Peyer's patch (tissue), 4 donors: ENCODE data around the gene STK25. TPM values are rescaled to one million over a fixed set of nuclear protein-coding genes. Genes with fewer than 3 reads are reported as not detected.

ENCODE experiments used
- DNase-seq, 3 donors: peaks; one replicate each; pipeline ENCODE4 v3.0.0-alpha.2; 2017 to 2019
- H3K27ac ChIP-seq, 4 donors: fragments of 200-600 bp; sonication (generic); one replicate each; pipeline ENCODE4 v1.5.1; 2016 to 2019
- H3K27me3 ChIP-seq, 2 donors: fragments of 200-600 bp; sonication (generic); one replicate each; pipeline ENCODE4 v1.5.1; 2019
- H3K36me3 ChIP-seq, 3 donors: fragments of 200-600 bp; sonication (generic); one replicate each; pipeline ENCODE4 v1.5.1; 2016 to 2019
- H3K4me1 ChIP-seq, 4 donors: fragments of 200-600 bp; sonication (generic); one replicate each; pipeline ENCODE4 v1.5.1; 2016 to 2019
- H3K4me3 ChIP-seq, 4 donors: fragments of 200-600 bp; sonication (generic); 1 replicate in 3 of 4; 2 replicates in 1 of 4; pipeline ENCODE4 v1.5.1; 2016 to 2019; ENCODE audit warnings: mild to moderate bottlenecking in 1 of 4
- H3K9me3 ChIP-seq, 4 donors: fragments of 200-600 bp; sonication (generic); one replicate each; pipeline ENCODE4 v1.5.1; 2016 to 2019; ENCODE audit warnings: mild to moderate bottlenecking in 1 of 4
- POLR2A ChIP-seq, 2 donors: fragments of 450-650 bp; IDR thresholded peaks; one replicate each; pipeline ENCODE4 v1.5.1; 2017; ENCODE audit warnings: antibody characterized with exemption in 2 of 2, mild to moderate bottlenecking in 2 of 2, moderate library complexity in 2 of 2
- total RNA-seq, 4 donors: library from RNA; depleted of rRNA; stranded (reverse); fragments of >200 nt; gene quantifications; one replicate each; pipeline ENCODE4 v1.1.0, GENCODE V29; 2016
- TF ChIP-seq, protein P1 (sequence below), 6 experiments: fragments of 450-650 bp in 4 of 6; fragments of 200-600 bp in 2 of 6; sonication (generic) in 1 of 6; IDR thresholded peaks; one replicate each; pipeline ENCODE4 v1.5.1; 2017 to 2019; ENCODE audit warnings: antibody characterized with exemption in 6 of 6, mild to moderate bottlenecking in 3 of 6, moderate library complexity in 1 of 6

The STK25 gene
- total RNA-seq, 4 donors from 2014 or later: 149 to 356 (median 275) TPM

DNA sequence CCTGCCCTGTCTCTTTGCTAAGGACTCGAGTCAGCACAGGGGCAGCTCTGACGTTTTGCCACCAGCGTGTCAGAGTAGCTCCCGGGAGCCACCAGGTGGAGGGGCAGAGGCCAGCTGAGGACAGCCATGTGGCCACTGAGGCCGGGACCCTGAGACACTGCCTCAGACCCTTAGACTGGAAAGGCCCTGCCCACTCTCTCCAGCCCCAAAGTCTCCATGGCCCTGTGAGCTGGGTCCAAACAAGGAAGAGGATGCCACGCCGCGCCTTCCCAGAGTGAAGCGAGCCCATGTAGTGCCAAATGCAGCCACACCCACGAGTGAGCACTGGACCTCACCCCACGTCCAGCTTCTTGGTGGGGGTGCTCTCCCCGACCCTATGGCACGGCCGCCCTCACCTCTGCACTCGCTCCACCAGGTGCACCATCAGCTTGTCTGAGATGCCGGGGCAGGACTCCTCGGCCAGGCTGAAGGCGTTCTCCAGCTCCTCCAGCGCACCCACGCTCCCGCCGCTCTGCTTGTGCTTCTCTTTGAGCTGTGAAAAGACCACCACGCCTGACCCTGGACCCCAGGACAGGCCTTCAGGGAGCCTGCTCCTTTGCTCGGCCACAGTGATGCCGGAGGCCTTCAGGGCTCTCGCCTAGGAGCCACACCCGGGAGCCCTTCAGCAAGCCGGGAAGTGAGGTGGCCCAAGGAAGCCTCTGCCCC lies 12.2 kb downstream of the STK25 start:
- TF ChIP-seq POLR2A (IDR thresholded peaks at IDR 0.05): no peak
- TF ChIP-seq, protein P1, sequence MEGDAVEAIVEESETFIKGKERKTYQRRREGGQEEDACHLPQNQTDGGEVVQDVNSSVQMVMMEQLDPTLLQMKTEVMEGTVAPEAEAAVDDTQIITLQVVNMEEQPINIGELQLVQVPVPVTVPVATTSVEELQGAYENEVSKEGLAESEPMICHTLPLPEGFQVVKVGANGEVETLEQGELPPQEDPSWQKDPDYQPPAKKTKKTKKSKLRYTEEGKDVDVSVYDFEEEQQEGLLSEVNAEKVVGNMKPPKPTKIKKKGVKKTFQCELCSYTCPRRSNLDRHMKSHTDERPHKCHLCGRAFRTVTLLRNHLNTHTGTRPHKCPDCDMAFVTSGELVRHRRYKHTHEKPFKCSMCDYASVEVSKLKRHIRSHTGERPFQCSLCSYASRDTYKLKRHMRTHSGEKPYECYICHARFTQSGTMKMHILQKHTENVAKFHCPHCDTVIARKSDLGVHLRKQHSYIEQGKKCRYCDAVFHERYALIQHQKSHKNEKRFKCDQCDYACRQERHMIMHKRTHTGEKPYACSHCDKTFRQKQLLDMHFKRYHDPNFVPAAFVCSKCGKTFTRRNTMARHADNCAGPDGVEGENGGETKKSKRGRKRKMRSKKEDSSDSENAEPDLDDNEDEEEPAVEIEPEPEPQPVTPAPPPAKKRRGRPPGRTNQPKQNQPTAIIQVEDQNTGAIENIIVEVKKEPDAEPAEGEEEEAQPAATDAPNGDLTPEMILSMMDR (IDR thresholded peaks at IDR 0.05): no peak
- no peak for DNase-seq
- H3K27ac ChIP-seq: peak overlapping the region in 2 of 4 donors; percentile 35 to 57

DNA sequence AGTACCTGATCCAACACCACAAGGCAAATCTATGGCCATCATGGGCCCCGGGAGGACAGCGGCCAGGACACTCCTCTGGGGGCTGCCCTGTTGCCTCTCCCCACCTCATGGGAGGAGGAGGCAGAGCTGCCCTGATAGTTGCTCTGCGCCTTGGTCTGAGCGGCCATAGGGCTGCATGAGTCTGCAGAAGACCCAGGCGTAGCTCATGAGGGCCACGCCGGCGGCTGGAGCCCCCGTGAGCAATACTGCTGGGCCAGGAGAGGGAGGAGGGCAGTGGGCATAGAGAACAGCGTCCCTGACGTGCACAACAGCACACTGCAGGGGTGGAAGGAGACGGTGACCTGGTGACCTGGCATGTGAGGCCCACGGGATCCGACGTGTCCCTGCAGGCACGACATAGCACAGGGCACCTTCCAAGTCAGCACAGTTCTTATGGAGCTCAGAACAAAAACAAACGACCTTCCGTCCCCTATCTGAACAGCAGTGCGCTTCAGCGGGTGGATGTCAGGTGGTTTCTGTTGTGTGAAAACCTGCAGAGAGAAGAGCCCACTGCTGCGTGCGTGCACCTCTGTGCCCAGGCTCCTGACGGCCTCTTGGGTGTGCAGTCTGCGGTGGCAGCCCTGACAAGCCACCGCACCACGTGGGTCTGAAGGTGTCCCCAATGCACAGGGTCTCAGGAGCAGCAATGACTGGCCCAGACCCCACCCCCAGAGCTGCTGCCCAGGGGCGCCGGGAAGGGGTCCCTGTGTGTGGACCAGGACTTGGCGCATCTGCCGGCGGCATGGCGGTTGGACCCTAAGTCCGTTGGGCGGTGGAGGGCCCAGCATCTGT lies 13.0 kb downstream of the STK25 start:
- Histone ChIP-seq H3K4me1 (peaks cover 0 to 36% (median 0%) of the 10 kb centered on the region in 4 donors), H3K4me3 (no peak overlapping the region), H3K27ac (peak overlapping the region in 2 of 4 donors; percentile 64 to 68), H3K27me3 (no peaks in the 10 kb centered on the region), H3K9me3 (no peaks in the 10 kb centered on the region), H3K36me3 (peaks cover 0 to 89% (median 0%) of the 10 kb centered on the region in 3 donors)
- DNase-seq: no peak
- TF ChIP-seq, protein P1 (IDR thresholded peaks at IDR 0.05): no peak
- TF ChIP-seq POLR2A (IDR thresholded peaks at IDR 0.05): no peak

More for the DNA sequence above, 12.2 kb downstream of the STK25 start:
- Histone ChIP-seq H3K4me1 (peaks cover 0 to 29% (median 0%) of the 10 kb centered on the region in 4 donors), H3K27me3 (no peaks in the 10 kb centered on the region), H3K4me3 (no peak overlapping the region), H3K9me3 (no peaks in the 10 kb centered on the region), H3K36me3 (peaks cover 0 to 88% (median 0%) of the 10 kb centered on the region in 3 donors)

DNA sequence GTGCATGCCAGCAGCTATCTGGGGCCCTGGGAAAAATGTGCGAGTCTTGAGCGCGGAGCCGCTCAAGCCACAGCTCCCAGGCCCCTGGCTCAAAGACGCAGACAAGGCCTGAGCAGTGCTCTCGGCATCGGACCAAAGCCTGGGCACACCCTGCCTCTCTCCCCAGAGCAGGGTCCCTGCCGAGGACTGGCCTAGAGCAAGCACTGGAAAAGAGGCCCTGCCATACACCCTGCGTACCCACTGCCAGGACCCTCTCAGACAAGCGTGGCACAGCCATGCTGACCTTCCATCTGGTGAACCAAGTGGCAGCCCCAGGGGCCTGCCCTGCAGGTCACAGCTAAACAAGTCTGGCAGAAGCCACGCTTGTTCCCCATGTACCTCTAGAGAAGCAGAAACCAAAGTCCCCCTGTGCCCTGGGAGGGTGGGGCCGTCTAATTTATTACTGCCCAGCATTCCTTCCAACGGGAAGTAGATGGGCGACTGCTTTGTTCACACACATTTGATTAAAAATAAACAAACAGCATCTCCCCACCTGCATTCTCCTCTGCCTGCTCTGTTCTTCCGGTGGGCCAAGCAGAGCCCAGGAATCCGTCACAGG lies 14.0 kb downstream of the STK25 start:
- H3K27ac ChIP-seq: peak overlapping the region in 3 of 4 donors; percentile 39 to 68 (median 64)
- peaks cover 0 to 44% (median 0%) of the 10 kb centered on the region in 4 donors for H3K4me1 ChIP-seq
- TF ChIP-seq POLR2A (IDR thresholded peaks at IDR 0.05): no peak
- TF ChIP-seq, protein P1 (IDR thresholded peaks at IDR 0.05): no peak
- peaks cover 0 to 85% (median 0%) of the 10 kb centered on the region in 3 donors for H3K36me3 ChIP-seq
- H3K9me3 ChIP-seq: no peaks in the 10 kb centered on the region
- H3K27me3 ChIP-seq: no peaks in the 10 kb centered on the region
- DNase-seq: peak in 2 of 3 donors; percentile 72 to 76
- no peak overlapping the region for H3K4me3 ChIP-seq

DNA sequence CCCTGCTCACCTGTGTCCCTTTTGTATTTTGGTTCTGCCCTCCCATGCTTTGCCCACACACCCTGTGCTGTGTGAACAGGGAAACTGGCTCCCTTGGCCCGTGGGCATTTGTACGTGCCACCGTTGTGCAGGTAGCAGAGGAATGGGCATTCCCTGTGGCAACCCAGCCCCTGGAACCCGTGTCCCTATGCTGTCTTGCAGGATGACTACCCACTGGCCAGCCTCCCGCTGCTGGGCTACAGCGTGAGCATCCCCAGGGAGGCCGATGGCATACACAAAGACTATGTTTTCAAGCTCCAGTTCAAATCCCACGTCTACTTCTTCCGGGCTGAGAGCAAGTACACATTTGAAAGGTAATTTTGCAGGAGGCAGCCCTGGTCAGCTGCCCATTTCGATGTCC lies 15.3 kb downstream of the STK25 start:
- Histone ChIP-seq H3K4me1 (peaks cover 0 to 44% (median 0%) of the 10 kb centered on the region in 4 donors), H3K27me3 (no peaks in the 10 kb centered on the region), H3K36me3 (peaks cover 0 to 72% (median 0%) of the 10 kb centered on the region in 3 donors), H3K27ac (no peak overlapping the region), H3K4me3 (no peak overlapping the region), H3K9me3 (no peaks in the 10 kb centered on the region)
- TF ChIP-seq, protein P1 (IDR thresholded peaks at IDR 0.05): no peak
- TF ChIP-seq POLR2A (IDR thresholded peaks at IDR 0.05): no peak
- DNase-seq: no peak

DNA sequence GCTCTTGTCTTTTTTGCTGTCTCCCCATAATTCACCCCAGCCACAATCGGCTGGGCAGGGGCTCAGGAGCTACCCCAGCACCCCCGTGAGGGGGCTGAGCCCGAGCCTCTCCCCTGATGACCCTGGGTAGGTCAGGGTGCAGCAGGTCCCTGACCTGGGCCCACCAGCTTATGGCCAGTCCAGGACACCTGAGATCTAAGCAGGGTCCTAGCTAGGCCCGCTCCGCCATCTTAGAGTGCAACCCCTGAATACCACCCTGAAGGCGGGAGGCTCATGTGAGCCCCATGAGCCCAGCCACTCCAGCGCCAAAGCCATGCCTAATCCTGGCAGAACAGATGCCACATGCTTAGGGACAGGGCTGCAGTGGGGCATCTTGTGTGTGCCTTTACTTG lies 16.2 kb downstream of the STK25 start:
- Histone ChIP-seq H3K36me3 (peaks cover 0 to 66% (median 0%) of the 10 kb centered on the region in 3 donors), H3K27me3 (no peaks in the 10 kb centered on the region), H3K4me3 (no peak overlapping the region), H3K4me1 (peaks cover 0 to 39% (median 0%) of the 10 kb centered on the region in 4 donors), H3K9me3 (no peaks in the 10 kb centered on the region), H3K27ac (no peak overlapping the region)
- TF ChIP-seq POLR2A (IDR thresholded peaks at IDR 0.05): no peak
- TF ChIP-seq, protein P1 (IDR thresholded peaks at IDR 0.05): no peak
- DNase-seq: no peak
